Caco-2 (cell line): ENCODE results near the gene HINT3. TPM values are rescaled to one million over a fixed set of nuclear protein-coding genes. Genes with fewer than 3 reads are reported as not detected.
"Not testable (repeated sequence)": the region's sequence is repeated elsewhere in the genome, so short reads cannot be mapped to it uniquely, and the experiment has no call there.

Source experiments
- BruUV-seq: library from RNA; stranded (reverse); fragments of 400-500 nt; replicated peaks from 2 replicates; lab custom pipeline; 2021; lab: Mats Ljungman, UMichigan
- CTCF ChIA-PET: fragments of 300-600 bp; sonication (Branson Sonifier 250); formaldehyde crosslinking; loops from one replicate; lab custom pipeline; 2022; ENCODE audit warnings: antibody characterized with exemption; lab: Charles Lee
- POLR2A ChIA-PET: fragments of 300-600 bp; sonication (Branson Sonifier 250); formaldehyde crosslinking; loops from one replicate; lab custom pipeline; 2022; ENCODE audit warnings: antibody characterized with exemption; lab: Charles Lee
- DNase-seq, 2 experiments: peaks; one replicate each; pipeline versions ENCODE4 v3.0.0 to v3.0.0-alpha.2; 2020 to 2022
- H3K27me3 ChIP-seq: replicated peaks from 2 replicates; pipeline ENCODE4 v1.6.0; 2011; ENCODE audit warnings: low read length; ENCODE audit not compliant: control insufficient read depth, insufficient read depth
- H3K36me3 ChIP-seq: 2 replicates; pipeline ENCODE4 v1.5.1; 2011; ENCODE audit warnings: low read length; ENCODE audit not compliant: control insufficient read depth, insufficient read depth
- H3K4me1 ChIP-seq: fragments of 250-450 bp; sonication (Bioruptor Pico); 2 replicates; pipeline ENCODE4 v1.5.1; 2020; ENCODE audit warnings: mild to moderate bottlenecking
- H3K4me3 ChIP-seq: 2 replicates; pipeline ENCODE4 v1.5.1; 2011; ENCODE audit warnings: low read depth, mild to moderate bottlenecking, control low read depth, low read length
- H3K9me3 ChIP-seq: fragments of 250-450 bp; sonication (Bioruptor Pico); 2 replicates; pipeline ENCODE4 v1.5.1; 2020; ENCODE audit warnings: mild to moderate bottlenecking, moderate library complexity
- H3K27ac Mint-ChIP-seq: one replicate; pipeline ENCODE4 v1.8.0; 2022; ENCODE audit warnings: mixed read lengths; ENCODE audit not compliant: unreplicated experiment
- H3K27me3 Mint-ChIP-seq: one replicate; pipeline ENCODE4 v1.8.0; 2022; ENCODE audit warnings: mixed read lengths; ENCODE audit not compliant: insufficient read depth, unreplicated experiment
- H3K36me3 Mint-ChIP-seq: one replicate; pipeline ENCODE4 v1.8.0; 2022; ENCODE audit warnings: mild to moderate bottlenecking, mixed read lengths; ENCODE audit not compliant: insufficient read depth, unreplicated experiment
- H3K4me1 Mint-ChIP-seq: one replicate; pipeline ENCODE4 v1.8.0; 2022; ENCODE audit warnings: low read depth, mixed read lengths; ENCODE audit not compliant: unreplicated experiment
- H3K4me3 Mint-ChIP-seq: one replicate; pipeline ENCODE4 v1.8.0; 2022; ENCODE audit warnings: mild to moderate bottlenecking, moderate library complexity, mixed read lengths; ENCODE audit not compliant: unreplicated experiment
- H3K9me3 Mint-ChIP-seq: one replicate; pipeline ENCODE4 v1.8.0; 2022; ENCODE audit warnings: mixed read lengths; ENCODE audit not compliant: unreplicated experiment
- intact Hi-C: fragments of 100-400 bp; cut with micrococcal nuclease; formaldehyde crosslinking; loops from one replicate; pipeline ENCODE4 v1.10.0; 2022; ENCODE audit not compliant: unreplicated experiment
- total RNA-seq: library from RNA; stranded (reverse); gene quantifications from 2 replicates; pipeline ENCODE4 v1.2.3, GENCODE V29; 2022
- TF ChIP-seq, protein P1 (sequence below), 2 experiments: fragments of 200-600 bp in 1 of 2; IDR thresholded peaks; 1 replicate in 1 of 2; 2 replicates in 1 of 2; pipeline versions ENCODE4 v1.5.1 to v1.8.0; 2011 to 2022; ENCODE audit warnings: antibody characterized with exemption in 1 of 2, control low read depth in 1 of 2, inconsistent platforms in 1 of 2, low read depth in 1 of 2, low read length in 1 of 2, mild to moderate bottlenecking in 1 of 2, moderate library complexity in 1 of 2; ENCODE audit not compliant: insufficient read depth in 1 of 2, severe bottlenecking in 1 of 2, unreplicated experiment in 1 of 2

Gene HINT3
- total RNA-seq, 1 experiment from 2014 or later, result 24.6 TPM

DNA sequence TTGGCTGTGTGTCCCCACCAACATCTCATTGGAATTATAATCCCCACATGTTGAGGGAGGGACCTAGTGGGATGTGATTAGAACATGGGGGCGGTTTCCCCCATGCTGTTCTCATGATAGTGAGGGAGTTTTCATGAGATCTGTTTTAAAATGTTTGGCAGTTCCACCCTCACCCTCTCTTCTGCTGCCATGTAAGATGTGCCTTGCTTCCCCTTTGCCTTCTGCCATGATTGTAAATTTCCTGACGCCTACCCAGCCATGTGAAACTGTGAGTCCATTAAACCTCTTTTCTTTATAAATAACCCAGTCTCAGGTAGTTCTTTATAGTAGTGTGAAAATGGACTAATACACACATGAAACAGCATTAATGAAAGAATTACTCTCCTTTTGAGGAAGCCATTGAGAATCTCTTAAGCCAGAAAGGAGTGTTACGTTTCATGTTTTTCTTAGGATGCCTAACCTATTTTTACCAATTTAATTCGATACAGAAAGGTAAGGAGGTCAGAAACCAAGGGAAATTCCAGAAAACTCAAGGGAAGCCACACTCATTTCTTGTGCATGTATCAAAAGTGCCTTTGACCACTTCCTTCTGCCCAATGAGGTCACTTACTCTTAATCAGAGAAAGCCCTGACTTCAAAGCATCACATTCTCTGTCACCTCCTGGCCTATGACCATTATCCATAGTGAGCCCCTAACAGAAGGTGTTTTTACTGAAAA, 24.7 kb upstream of the HINT3 start:
- no peak for DNase-seq
- Mint-ChIP-seq H3K27me3 (no peaks in the 10 kb centered on the region), H3K4me3 (no peak overlapping the region), H3K9me3 (peaks cover 9% of the 10 kb centered on the region), H3K4me1 (no peaks in the 10 kb centered on the region), H3K27ac (peak overlapping the region; percentile 37), H3K36me3 (peaks cover 65% of the 10 kb centered on the region)
- 0 out of 2 replicates have a peak, but pooled peaks cover 4% of the 10 kb centered on the region for H3K4me1 ChIP-seq
- intact Hi-C loops, result no loop called here
- ChIA-PET CTCF (interaction anchor here (1.1 kb wide), 2 partner anchors 24 kb away, joined by 3 read pairs; partner anchors contain the start of gene HINT3), POLR2A (no interaction called here)
- H3K9me3 ChIP-seq, result no peaks in the 10 kb centered on the region
- H3K4me3 ChIP-seq, result no peak overlapping the region
- TF ChIP-seq, protein P1, sequence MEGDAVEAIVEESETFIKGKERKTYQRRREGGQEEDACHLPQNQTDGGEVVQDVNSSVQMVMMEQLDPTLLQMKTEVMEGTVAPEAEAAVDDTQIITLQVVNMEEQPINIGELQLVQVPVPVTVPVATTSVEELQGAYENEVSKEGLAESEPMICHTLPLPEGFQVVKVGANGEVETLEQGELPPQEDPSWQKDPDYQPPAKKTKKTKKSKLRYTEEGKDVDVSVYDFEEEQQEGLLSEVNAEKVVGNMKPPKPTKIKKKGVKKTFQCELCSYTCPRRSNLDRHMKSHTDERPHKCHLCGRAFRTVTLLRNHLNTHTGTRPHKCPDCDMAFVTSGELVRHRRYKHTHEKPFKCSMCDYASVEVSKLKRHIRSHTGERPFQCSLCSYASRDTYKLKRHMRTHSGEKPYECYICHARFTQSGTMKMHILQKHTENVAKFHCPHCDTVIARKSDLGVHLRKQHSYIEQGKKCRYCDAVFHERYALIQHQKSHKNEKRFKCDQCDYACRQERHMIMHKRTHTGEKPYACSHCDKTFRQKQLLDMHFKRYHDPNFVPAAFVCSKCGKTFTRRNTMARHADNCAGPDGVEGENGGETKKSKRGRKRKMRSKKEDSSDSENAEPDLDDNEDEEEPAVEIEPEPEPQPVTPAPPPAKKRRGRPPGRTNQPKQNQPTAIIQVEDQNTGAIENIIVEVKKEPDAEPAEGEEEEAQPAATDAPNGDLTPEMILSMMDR (IDR thresholded peaks at IDR 0.05; ENCODE audit: insufficient read depth in 1 of 2, low read depth in 1 of 2, low read length in 1 of 2, severe bottlenecking in 1 of 2, unreplicated experiment in 1 of 2), result no peak
- H3K27me3 ChIP-seq, result no peaks in the 10 kb centered on the region
- no TSS peak for BruUV-seq
- no peaks in the 10 kb centered on the region; the same call in 1 of the 2 replicates for H3K36me3 ChIP-seq

DNA sequence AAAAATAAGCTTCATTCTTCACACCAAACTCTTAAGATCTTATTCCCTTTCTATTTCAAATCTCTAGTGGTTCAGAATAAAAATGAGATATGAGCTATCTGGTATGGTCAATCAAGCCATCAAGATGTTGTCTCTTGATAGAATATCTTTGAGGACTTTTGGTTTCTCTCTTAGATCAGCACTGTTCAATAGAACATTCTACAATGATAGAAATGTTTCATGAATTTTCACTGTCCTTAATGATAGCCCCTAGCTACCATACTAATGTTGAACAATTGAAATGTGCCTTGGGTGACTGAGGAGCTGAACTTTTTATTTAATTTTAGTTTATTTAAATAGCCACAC, 24.1 kb upstream of the HINT3 start:
- no TSS peak for BruUV-seq
- POLR2A ChIA-PET, result no interaction called here
- Histone ChIP-seq H3K9me3 (no peaks in the 10 kb centered on the region), H3K4me3 (no peak overlapping the region), H3K36me3 (no peaks in the 10 kb centered on the region; the same call in 1 of the 2 replicates), H3K4me1 (0 out of 2 replicates have a peak, but pooled peaks cover 4% of the 10 kb centered on the region), H3K27me3 (no peaks in the 10 kb centered on the region)
- Mint-ChIP-seq H3K4me1 (no peaks in the 10 kb centered on the region), H3K27me3 (no peaks in the 10 kb centered on the region), H3K4me3 (no peak overlapping the region), H3K27ac (no peak overlapping the region), H3K9me3 (peaks cover 9% of the 10 kb centered on the region), H3K36me3 (peaks cover 60% of the 10 kb centered on the region)
- TF ChIP-seq, protein P1 (IDR thresholded peaks at IDR 0.05; ENCODE audit: insufficient read depth in 1 of 2, low read depth in 1 of 2, low read length in 1 of 2, severe bottlenecking in 1 of 2, unreplicated experiment in 1 of 2), result no peak
- intact Hi-C loops, result no loop called here
- CTCF ChIA-PET, result interaction anchor here (1.1 kb wide), 1 partner anchor 24 kb away, joined by 3 read pairs; the partner anchor contains the start of gene HINT3
- no peak for DNase-seq

DNA sequence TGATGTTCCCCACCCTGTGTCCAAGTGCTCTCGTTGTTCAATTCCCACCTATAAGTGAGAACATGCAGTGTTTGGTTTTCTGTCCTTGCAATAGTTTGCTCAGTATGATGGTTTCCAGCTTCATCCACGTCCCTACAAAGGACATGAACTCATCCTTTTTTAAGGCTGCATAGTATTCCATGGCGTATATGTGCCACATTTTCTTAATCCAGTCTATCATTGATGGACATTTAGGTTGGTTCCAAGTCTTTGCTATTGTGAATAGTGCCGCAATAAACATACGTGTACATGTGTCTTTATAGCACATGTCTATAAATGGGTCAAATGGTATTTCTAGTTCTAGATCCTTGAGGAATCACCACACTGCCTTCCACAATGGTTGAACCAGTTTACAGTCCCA, 21.1 kb upstream of the HINT3 start:
- H3K4me3 ChIP-seq, POLR2A ChIA-PET, H3K27me3 ChIP-seq, H3K36me3 ChIP-seq, H3K27ac Mint-ChIP-seq, CTCF ChIA-PET, H3K9me3 ChIP-seq, BruUV-seq, DNase-seq, H3K4me3 Mint-ChIP-seq, H3K27me3 Mint-ChIP-seq, intact Hi-C loops, H3K9me3 Mint-ChIP-seq: not testable (repeated sequence)
- peaks cover 24% of the 10 kb centered on the region for H3K4me1 ChIP-seq
- peaks cover 18% of the 10 kb centered on the region for H3K4me1 Mint-ChIP-seq
- peaks cover 36% of the 10 kb centered on the region for H3K36me3 Mint-ChIP-seq
